Stimulated activated CD4-positive, alpha-beta T cell treated with anti-CD3 and anti-CD28 coated beads, Interleukin-4, amount 100 ng/mL, for 24 hours (primary cell): ENCODE results near the gene PIK3CD.
A peak's percentile ranks its signal among the peaks of the same experiment; 100 is the strongest.
"Not testable (repeated sequence)": the region's sequence is repeated elsewhere in the genome, so short reads cannot be mapped to it uniquely, and the experiment has no call there.

Experiments used
- DNase-seq: peaks from one replicate; pipeline ENCODE4 v3.0.0-alpha.2; 2020

The PIK3CD gene

DNA sequence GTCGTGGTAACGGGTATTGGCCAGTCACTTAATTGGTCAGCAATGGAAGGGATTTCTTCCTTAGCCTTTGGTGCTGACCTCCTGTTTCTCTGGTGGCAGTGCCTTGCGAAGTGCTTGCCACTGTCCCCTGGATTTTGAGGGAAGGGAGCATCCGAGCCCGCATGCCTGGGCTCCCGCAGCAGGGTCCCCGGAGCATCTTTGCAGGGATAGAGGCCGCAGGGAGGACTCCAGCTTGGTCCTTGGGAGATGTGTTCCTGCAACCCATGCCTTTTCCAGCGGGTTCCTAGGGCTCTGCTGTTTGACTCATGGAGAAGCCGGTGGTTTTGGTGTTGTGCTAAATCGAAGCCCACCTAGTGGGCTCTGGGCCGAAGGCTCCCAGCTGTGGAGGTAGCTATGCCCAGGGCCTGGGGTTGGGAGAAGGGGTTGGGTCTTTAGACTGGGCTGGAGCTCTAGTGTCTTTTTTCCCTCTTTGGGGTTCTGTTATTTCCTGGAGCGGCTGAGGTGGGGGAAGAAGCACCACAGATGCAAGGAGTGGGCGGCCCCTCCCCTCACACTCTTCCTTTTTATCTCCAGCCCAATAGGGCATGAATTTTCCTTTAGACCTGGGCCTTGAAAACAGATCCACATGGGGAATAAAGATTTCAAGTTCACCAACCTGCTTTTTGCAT lies 39.0 kb downstream of the PIK3CD start:
- DNase-seq = no peak

DNA sequence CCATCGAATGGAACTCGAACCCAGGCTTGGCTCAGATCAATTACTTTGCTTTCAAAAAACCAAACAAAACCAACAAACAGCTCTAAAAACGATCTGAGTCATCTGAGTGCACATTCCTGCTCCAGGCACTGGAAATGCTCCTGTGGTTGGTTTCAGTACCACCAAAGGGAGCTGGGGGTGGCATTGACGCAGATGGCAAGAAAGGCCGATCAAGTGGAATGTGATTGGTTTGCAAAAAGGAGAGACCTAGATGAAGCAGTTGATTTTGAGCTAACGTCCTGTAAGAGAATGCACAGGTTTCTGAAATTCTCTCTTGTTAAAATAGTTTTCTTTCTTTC lies 39.5 kb downstream of the PIK3CD start:
- peak; percentile 23 for DNase-seq

DNA sequence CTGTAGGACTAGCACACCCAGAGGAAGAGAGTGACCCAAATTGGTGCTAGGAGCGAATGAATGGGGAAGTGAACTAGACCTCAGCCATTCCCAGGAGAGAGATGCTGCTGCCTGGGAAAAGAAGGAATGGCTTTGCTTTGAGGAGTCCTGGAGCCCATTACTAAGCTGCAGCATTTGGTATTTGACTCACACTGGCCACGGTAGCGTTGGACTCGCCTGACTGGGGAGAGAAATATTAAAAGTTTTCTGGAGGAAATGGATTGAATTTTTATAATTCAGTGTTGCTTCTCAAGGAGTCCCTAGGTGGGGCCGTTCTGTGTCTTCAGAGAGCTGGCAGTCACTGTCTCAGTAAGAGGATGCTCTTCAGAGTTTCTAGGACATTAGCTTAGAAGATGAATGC lies 40.2 kb downstream of the PIK3CD start:
- DNase-seq = no peak

DNA sequence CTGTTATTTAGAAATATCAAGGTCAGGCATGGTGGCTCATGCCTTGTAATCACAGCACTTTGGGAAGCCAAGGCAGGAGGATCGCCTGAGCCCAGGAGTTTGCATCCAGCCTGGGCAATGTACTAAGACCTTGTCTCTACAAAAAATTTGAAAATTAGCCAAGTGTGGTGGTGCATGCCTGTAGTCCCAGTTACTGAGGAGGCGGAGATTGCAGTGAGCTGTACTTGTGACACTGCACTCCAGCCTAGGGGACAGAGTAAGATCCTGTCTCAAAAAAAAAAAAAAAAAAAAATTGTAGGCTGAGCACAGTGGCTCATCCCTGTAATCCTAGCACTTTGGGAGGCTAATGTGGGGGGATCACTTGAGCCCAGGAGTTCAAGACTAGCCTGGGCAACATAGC lies 45.3 kb downstream of the PIK3CD start:
- DNase-seq = no peak

DNA sequence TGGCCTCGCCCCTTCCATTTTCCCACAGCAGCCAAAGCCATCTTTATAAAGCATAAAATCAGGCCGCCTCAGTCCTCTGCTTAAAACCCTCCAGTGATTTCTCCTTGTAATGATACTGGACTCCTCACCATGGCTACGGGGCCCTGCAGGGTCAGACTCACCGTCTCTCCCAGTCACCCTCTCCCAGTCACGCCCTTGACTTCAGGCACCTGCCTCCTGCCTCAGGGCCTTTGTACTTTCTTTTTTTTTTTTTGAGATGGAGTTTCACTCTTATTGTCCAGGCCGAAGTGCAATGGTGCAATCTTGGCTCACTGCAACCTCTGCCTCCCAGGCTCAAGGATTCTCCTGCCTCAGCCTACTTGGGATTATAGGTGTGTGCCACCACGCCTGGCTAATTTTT lies 47.8 kb downstream of the PIK3CD start:
- no peak for DNase-seq

DNA sequence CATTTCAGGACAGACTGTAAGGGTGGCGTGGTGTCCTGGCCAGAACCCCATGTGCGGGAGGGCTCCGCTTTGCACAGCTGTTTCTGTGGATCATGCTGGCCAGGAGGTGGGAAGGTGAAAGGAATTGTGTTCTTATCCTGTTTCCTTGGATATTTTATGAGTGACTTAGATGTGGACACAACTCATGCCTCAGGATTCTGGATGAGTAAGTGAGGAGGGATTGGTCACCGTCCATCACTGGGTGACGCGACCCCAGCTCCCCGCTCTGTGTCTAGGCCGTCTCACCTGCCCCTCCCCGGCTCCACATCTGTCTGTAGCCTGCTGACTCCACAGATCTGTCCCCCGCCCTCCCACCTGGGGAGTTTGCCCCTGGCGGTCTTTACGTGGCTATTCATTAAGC lies 48.8 kb downstream of the PIK3CD start:
- no peak for DNase-seq

DNA sequence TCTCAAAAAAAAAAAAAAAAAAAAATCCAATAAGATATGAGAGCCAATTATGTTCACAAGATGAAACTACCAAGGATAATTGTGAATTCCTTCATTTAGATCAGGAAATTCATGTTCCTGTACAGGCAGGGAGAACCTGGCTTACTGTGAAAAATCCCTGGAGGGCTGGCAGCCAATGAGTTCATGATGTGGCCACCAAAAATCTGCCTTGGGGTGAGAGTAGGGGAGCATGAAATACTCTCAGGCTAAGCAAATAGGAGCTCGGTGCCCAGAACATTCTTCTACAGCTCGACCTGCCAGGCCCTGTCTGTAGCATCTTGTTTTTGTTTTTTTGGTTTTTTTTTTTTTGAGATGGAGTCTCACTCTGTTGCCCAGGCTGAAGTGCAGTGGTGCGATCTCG lies 50.1 kb downstream of the PIK3CD start:
- DNase-seq = no peak

DNA sequence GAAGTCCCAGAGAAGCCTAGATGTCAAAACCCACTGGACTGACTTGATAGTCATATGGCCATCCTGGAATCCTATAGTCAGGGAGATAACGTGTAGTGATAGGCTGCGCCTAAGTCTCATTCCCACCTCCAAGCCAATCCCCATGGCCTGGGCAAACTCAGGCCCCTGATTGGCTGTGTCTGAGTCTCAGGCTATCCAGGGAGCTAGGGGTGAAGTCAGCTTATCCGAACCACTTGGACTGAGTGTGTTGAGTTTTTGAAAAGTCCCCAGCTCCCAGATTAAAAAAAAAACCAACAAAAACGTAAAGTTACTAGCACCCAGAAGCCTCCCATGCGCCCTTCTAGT lies 51.6 kb downstream of the PIK3CD start:
- no peak for DNase-seq

DNA sequence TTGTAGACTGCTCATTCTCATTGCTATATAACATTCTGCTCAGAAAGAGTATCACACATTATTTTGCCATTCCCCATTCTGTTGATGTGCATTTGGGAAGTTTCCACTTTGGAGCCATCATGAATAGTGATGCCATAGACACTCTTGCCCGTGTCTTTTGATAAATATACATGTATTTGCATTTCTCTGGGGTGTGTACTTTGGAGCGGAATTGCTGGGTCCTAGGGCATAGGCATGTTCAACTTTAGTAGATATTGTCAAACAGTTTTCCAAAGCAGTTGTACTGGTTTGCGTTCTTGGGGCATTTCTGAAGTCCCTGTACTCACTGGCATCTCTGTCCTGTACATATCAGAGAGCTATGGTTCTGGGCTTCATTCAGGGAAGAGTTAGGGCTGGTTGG lies 52.1 kb downstream of the PIK3CD start:
- DNase-seq = no peak

DNA sequence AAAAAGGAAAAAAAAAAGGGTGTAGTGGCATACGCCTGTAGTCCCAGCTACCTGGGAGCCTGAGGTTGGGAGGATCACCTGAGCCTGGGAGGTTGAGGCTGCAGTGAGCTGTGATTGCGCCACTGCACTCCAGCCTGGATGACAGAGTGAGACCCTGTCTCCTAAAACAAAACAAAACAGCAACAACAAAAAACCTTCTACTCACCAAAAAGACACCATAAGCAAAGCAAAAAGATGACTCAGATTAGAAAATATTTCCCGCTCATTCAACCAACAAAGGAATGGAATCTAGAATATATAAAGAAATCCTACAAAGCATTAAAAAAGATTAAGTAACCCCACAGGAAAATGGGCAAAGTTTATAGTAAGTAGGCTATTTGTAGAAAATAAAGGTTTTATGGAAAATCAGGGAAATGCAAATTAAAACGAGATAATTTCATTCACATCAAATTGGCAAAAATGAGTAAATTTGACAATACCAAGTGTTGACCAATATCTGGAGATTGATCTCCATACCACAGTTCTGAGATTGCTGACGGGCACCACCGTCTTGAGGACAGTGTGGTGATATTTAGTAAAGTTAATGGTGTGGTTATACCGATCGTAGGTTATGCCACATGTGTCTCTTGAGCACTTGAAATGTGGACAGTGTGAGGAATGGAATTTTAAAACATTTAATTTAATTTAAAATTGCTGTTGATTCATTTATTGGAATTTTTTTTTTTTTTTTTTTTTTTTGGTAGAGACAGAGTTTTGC lies 54.0 kb downstream of the PIK3CD start:
- DNase-seq = no peak

DNA sequence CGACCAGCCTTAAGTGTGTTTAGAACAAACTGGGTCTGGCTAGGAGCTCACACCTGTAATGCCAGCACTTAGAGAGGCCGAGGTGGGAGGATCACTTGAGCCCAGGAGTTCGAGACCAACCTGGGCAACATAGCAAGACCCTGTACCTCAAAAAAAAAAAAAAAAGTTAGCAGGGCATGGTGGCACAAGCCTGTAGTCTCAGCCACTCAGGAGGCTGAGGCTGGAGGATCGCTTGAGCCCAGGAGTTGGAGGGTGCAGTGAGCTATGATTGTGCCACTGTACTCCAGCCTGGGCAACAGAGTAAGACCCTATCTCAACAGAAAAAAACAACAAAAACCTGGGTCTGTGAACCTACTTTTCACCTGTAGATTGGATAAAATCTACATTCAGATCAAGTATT lies 54.6 kb downstream of the PIK3CD start:
- no peak for DNase-seq

DNA sequence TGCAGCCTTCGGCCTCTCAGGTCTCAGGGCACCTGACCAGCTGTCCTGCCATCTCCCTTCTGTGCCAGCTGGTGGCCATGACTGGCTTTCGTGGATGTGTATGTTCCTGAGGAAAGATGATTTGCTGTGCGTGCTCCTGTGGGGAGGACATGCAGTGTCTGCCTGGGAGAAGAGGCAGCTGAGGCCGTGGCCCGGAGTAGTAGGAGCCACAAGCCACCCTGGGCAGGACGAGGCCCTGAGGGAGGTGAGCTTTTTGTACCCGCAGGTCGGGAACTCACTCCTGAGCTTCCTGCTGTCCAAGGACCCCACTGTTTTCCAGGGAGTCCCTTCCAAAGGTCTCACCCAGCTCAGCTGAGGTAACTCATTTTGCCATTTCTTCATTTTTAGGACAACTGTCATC lies 58.5 kb downstream of the PIK3CD start:
- no peak for DNase-seq

DNA sequence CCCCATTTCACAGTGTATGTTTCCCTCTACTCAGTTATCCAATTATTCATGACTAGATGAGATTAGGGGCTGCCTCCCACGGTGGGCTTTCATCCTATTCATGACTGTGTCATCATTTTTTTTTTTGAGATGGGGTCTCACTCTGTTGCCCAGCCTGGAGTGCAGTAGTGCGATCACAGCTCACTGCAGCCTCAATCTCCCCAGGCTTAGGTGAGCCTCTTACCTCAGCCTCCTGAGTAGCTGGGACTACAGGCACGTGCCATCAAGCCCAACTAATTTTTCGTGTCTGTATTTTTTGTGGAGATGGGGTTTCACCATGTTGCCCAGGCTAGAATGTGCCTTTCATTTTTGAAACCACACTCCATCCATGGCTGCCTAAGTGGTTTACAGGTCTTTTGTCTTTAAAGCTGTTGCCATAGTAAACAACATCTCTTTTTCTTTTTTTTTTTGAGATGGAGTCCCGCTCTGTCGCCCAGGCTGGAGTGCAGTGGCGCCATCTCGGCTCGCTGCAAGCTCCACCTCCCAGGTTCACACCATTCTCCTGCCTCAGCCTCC lies 60.0 kb downstream of the PIK3CD start:
- DNase-seq = no peak

DNA sequence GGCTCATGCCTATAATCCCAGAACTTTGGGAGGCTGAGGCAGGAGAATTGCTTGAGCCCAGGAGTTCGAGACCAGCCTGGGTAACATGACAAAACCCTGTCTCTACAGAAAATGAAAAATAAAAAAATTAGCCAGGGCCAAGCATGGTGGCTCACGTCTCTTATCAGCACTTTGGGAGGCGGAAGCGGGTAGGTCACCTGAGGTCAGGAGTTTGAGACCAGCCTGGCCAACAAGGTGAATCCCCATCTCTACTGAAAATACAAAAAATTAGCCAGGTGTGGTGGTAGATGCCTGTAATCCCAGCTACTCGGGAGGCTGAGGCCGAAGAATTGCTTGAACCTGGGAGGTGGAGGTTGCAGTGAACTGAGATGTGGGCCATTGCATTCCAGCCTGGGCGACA lies 61.2 kb downstream of the PIK3CD start:
- DNase-seq = not testable (repeated sequence)

DNA sequence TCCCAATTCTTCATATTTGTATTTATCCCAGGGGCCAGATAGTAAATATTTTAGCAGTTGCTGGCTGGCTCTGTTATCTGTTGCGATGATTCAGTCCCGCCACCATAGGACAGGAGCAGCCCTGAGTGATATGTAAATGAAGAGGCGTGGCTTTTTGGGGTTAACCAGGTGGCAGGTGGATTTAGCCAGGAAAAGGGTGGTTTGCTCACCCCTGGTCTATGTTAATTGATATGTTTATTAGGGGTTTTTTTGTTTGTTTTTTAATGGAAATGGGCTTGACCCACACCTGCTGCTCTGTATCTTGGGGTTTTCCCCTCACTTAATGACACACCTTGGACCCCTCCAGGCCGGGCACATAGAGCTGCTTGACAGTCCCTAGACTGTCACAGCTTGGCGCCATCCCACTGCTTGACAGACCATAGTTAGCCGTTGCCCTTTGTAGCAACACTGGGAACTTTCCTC lies 62.8 kb downstream of the PIK3CD start:
- no peak for DNase-seq

DNA sequence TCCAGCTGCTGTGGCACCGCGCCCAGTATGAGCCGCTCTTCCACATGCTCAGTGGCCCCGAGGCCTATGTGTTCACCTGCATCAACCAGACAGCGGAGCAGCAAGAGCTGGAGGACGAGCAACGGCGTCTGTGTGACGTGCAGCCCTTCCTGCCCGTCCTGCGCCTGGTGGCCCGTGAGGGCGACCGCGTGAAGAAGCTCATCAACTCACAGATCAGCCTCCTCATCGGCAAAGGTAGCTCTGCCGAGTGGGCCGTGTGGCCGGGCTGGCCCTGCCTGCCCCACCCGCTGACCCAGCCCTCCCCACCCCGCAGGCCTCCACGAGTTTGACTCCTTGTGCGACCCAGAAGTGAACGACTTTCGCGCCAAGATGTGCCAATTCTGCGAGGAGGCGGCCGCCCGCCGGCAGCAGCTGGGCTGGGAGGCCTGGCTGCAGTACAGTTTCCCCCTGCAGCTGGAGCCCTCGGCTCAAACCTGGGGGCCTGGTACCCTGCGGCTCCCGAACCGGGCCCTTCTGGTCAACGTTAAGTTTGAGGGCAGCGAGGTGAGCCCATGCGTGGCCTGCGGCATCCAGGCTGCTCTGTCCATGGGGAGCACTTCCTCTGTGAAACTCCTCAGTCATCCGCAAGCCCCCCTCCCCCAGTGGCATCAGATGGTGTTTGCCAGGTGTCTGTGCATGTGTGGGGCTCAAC lies 64.2 kb downstream of the PIK3CD start:
- peak; percentile 54 for DNase-seq

DNA sequence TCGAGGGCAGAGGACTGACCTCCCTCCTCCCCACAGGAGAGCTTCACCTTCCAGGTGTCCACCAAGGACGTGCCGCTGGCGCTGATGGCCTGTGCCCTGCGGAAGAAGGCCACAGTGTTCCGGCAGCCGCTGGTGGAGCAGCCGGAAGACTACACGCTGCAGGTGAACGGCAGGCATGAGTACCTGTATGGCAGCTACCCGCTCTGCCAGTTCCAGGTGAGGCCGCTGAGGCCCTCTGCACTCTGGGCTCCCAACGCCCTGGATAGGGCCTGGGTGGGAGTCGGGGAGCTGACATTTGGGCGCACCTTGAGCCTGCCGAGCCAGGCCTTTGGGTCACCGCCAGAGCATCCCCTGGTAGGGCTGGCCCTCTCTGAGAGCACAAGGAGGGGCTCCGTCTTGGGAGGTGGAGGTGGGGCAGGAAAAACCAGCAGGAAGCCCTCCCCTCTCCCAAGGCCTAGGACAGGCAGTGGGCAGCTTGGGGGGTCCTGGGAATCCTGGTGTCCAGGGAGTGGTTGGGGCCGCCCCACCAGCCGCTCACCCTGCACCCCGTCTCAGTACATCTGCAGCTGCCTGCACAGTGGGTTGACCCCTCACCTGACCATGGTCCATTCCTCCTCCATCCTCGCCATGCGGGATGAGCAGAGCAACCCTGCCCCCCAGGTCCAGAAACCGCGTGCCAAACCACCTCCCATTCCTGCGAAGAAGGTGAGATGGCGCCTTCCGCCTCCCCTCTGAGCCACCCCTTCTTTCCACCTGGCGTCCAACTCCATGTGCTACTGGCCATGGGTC lies 65.1 kb downstream of the PIK3CD start:
- peak; percentile 36 for DNase-seq

DNA sequence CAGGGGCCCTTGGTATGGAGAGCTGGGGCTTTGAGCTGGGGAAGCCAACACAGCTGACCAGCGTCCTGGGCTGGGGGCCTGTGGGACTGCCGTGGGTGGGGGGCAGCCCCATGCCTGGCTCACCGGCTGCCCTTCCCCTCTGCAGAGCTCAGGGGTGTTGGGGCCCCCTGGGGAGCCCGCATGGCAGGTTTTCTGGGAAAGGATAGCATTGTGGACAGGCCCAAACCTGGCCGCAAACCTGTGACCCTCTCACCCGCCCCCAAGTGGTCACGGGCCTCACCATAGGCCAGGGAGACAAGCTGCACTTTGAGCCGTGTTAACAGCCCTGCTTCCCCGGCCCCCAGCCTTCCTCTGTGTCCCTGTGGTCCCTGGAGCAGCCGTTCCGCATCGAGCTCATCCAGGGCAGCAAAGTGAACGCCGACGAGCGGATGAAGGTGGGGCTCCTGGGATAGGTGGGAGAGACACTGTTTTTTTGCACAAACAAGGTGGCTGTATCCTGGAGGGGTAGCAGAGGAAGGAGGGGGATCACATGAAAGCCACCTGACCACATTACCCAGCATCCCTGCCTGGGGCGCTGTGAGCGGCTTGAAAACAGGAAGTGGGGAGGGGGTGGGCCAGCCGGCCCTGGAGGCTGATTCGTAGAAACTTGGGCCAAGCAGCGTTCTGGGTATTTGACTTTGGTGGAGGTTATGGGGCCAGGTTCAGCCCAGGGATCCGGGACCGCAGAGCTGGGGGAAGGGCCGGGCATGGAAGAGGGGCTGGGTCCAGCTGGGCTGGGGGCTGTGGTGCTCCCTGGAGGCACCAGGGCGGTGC lies 65.9 kb downstream of the PIK3CD start:
- DNase-seq = peak; percentile 85

DNA sequence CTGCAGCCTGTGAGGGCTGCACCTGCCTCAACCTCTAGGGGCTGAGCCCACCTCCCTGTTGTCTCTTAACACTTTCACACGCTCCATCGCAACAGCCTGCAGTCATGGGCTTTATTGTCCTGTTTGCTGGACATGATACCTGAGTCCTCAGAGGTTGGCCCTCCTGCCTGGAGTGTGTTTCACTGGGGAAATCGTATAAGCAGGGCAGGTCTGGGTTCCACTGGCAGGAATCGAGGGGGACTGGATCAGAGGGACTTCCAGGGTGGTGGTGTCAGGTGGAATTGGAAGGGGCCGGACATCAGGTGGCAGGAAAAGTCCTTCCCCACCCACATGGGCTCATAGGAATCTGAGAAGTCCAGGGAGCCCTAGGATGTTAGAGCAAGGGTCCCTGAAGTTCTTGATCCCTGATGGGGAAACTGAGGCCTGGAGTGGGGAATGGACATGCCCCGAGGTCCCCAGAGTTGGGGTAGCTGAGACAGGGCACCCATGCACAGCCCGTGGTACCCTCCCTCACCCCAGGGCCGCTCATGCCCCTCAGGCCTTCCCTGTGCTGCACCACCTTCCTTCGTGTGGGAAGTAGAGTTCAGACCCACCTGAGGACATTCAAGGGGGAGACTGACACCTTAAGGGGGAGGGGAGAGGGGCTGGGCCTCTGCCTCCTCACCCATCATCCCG lies 66.6 kb downstream of the PIK3CD start:
- DNase-seq = no peak

DNA sequence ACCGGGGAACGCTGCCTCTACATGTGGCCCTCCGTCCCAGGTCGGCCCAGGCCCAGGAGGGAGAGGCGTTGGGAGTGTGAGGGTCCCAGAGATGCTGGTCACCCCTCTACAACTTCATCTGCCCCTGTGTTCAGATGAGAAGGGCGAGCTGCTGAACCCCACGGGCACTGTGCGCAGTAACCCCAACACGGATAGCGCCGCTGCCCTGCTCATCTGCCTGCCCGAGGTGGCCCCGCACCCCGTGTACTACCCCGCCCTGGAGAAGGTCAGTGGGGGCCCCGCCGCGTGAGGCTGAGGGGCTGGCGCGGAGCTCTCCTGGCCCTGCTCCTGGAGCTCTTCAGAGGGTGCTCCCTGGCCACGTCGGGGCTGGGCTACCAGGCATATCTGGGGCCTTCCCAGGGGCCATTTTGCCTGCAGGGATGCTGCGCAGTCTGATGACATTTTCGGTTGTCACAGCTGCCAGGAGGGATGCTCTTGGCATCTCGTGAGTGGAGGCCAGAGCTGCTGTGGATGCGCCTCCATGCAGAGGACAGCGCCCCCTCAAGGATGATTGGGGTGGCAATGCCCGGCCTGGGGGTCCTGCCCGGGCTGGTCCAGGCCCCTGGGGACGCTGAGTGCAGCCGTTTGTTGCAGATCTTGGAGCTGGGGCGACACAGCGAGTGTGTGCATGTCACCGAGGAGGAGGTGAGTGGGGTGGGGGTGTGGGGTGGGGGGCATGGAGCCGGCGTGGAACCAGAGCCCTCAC lies 68.6 kb downstream of the PIK3CD start:
- DNase-seq = no peak
